Choroid plexus epithelial cell (primary cell): Measurements from ENCODE around the gene PPP2R2D.

Source experiments
- DNase-seq: peaks from one replicate; pipeline ENCODE4 v3.0.0-alpha.2; 2010; ENCODE audit warnings: low read depth
- H3K4me3 ChIP-seq: 2 replicates; pipeline ENCODE4 v1.5.1; 2011; ENCODE audit warnings: low read depth, mild to moderate bottlenecking, control low read depth, low read length, moderate library complexity
- TF ChIP-seq, protein P1 (sequence below): conservative IDR thresholded peaks from 2 replicates; pipeline ENCODE4 v1.5.1; 2011; ENCODE audit warnings: low read depth, mild to moderate bottlenecking, control low read depth, inconsistent platforms, low read length, moderate library complexity

Gene PPP2R2D

DNA sequence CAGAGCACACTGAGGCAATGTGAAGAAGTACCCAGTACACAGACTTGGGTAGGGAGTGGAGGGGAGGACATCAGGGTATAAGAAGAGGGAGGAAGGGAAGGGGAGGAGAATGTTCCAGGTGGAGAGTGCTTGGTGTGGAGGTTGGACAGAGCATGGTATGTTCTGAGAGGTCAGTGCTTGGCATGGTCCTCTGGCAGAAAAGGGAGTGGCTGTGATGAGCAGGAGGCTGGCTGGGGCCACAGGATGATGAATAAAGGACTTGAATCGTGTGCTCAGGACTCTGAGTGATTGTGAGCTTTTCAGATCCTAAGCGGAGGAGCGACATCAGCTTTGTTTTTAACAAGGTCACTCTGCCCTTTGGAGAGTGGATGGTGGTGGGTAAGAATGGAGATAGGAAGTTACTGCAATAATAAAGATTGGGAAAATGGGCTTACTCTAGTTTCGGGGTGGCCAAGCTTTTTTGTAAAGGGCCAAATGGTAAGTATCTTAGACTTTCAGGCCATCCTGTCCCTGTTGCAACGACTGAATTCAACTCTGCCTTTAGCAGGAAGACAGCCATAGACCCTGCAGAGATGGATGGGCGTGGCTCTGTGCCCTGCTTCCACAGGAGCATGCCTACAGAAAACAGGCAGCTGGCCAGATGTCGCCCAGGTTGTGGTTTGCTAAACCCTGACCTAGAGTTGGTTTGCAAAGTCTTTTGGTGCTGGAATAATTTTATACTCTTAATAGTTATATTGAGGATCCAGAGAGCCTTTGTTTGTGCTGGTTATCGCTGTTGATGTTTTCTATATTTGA is 8.4 kb downstream of the PPP2R2D start:
- DNase-seq = no peak
- no peak overlapping the region for H3K4me3 ChIP-seq
- TF ChIP-seq, protein P1, sequence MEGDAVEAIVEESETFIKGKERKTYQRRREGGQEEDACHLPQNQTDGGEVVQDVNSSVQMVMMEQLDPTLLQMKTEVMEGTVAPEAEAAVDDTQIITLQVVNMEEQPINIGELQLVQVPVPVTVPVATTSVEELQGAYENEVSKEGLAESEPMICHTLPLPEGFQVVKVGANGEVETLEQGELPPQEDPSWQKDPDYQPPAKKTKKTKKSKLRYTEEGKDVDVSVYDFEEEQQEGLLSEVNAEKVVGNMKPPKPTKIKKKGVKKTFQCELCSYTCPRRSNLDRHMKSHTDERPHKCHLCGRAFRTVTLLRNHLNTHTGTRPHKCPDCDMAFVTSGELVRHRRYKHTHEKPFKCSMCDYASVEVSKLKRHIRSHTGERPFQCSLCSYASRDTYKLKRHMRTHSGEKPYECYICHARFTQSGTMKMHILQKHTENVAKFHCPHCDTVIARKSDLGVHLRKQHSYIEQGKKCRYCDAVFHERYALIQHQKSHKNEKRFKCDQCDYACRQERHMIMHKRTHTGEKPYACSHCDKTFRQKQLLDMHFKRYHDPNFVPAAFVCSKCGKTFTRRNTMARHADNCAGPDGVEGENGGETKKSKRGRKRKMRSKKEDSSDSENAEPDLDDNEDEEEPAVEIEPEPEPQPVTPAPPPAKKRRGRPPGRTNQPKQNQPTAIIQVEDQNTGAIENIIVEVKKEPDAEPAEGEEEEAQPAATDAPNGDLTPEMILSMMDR = no peak

DNA sequence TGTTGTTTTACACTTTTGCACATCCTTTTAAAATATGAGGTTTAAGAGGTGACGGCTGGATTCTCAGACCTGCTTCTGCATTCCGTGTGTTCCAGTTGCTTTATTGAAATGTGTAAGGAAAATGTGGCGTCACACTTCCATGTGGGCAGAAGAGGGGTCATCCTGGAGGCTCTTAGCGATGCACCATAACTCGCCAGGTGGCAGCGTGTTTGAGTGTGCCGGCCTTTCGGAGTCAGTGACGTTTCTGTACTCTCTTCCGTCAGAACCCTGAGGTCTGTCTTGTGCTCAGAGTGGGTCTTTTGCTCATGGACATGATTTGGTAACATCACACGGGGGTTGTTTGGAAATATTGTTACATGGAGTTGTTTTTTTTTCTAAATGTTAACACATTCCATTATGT is 9.1 kb downstream of the PPP2R2D start:
- TF ChIP-seq, protein P1 = no peak
- H3K4me3 ChIP-seq = no peak overlapping the region
- no peak for DNase-seq

DNA sequence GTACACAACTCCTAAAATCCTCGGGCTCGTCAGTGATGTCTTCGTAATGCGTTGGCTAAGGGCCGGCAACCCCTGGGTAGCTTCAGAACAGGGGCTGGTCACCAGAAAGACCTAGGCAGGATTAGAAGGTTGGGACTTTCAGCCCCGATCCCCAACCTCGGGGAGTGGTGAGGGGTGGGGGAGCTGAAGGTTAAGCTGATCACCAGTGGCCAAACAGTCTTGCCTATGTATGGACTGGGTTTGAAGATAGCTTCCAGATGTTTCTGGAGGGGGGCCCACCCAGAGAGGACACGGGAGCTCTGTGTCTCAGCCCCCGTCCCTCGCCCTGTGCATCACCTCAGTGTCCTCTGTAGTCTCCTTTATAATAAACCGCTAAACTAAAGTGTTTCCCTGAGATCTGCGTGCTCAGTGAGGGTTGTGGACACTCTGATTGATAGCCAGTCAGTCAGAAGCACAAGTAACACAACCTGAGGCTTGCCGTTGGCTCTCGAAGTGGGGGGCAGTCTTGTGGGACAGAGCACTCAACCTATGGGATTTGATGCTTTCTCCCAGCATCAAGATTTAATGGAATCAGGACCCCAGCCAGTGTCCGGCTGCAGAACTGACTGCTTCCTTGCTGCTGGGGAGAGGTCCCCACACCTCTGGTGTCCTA is 10.0 kb downstream of the PPP2R2D start:
- no peak overlapping the region for H3K4me3 ChIP-seq
- TF ChIP-seq, protein P1 = no peak
- no peak for DNase-seq

DNA sequence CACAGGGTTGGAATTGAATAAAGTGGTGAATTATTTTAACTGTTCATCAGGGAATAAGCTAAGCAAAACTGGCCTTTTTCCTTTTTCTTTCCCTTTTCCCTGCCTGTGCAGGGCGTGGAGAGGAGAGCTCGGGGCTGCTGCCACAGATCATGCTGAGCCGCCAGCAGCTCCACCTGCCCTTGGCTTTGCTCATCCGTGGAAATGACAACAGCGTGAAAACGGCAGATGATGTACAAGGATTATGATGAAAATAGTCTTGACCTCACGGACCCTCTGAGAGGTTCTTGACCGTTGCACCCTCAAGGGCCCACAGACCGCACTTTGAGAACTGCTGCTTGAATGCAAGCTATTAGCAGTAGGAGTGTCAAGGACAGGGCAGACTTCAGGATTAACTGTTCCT is 10.6 kb downstream of the PPP2R2D start:
- TF ChIP-seq, protein P1 = no peak
- H3K4me3 ChIP-seq = no peak overlapping the region
- no peak for DNase-seq

DNA sequence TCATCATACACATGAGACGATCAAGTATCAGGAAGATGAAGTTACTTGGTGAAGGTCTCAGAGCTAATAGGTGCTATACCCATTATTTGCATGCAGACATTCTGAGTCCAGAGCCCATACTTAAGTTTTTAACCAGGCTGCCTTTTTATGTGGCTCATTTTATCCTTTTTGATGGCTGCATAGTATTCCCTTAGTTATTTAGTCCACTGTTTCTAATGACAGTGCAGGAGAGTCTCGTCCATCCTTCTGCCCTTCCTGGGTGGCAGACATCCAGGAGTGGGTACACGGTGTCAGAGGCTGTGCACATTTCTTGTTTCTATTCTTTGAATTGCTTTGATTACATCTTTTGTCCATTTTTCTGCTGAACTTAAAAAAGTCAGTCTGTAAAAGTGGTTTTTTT is 11.8 kb downstream of the PPP2R2D start:
- DNase-seq = no peak
- no peak overlapping the region for H3K4me3 ChIP-seq
- TF ChIP-seq, protein P1 = no peak

DNA sequence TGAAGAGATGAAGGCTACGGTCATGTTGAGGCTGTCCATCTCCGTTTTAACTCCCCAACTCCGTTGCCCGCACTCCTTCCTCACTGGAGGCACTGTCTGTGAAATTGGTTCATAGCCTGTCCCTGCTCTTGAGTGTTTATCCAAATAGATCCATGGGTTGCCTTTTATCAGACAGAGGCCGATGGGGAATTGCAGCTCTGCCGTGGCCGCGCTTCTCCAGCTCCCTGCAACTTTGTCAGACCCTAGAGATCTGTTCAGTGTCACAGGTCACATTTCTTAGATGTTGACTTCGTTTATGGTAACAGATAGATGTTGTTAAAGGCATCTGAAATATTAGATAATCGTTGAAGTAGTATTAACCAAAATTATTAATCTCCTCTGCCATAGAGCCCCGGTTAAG is 14.7 kb downstream of the PPP2R2D start:
- TF ChIP-seq, protein P1 = no peak

More for the DNA sequence above, 14.7 kb downstream of the PPP2R2D start:
- no peak for DNase-seq
- H3K4me3 ChIP-seq = no peak overlapping the region
